Stimulated activated naive B cell treated with anti-CD40 and anti-IgM and Interleukin-4, amounts not matched to agents 10 μg/mL and 1 μg/mL and 100 μg/mL, for 72 hours (primary cell): Measurements from ENCODE around the gene GTF2H4.

Source experiments
- ATAC-seq, 2 donors: fragments of 150-1000 bp; cut with Tn5 transposase; replicated peaks; 2 replicates each; pipeline ENCODE4 v1.10.0; 2021; ENCODE audit warnings: moderate library complexity in 1 of 2
- DNase-seq: peaks from one replicate; pipeline ENCODE4 v3.0.0; 2021
- H3K27ac Mint-ChIP-seq: one replicate; pipeline ENCODE4 v1.8.0; 2022; ENCODE audit warnings: mild to moderate bottlenecking, mixed read lengths
- H3K27me3 Mint-ChIP-seq, 2 donors: one replicate each; pipeline ENCODE4 v1.8.0; 2022; ENCODE audit warnings: mixed read lengths in 2 of 2
- H3K36me3 Mint-ChIP-seq, 2 donors: one replicate each; pipeline ENCODE4 v1.8.0; 2022; ENCODE audit warnings: mixed read lengths in 2 of 2, mild to moderate bottlenecking in 1 of 2
- H3K4me1 Mint-ChIP-seq, 2 donors: one replicate each; pipeline ENCODE4 v1.8.0; 2022; ENCODE audit warnings: mixed read lengths in 2 of 2, mild to moderate bottlenecking in 1 of 2
- H3K4me3 Mint-ChIP-seq, 2 donors: one replicate each; pipeline ENCODE4 v1.8.0; 2022; ENCODE audit warnings: mild to moderate bottlenecking in 2 of 2, mixed read lengths in 2 of 2, moderate library complexity in 1 of 2
- H3K9me3 Mint-ChIP-seq, 2 donors: one replicate each; pipeline ENCODE4 v1.8.0; 2022; ENCODE audit warnings: mixed read lengths in 2 of 2, mild to moderate bottlenecking in 1 of 2

Gene GTF2H4

DNA sequence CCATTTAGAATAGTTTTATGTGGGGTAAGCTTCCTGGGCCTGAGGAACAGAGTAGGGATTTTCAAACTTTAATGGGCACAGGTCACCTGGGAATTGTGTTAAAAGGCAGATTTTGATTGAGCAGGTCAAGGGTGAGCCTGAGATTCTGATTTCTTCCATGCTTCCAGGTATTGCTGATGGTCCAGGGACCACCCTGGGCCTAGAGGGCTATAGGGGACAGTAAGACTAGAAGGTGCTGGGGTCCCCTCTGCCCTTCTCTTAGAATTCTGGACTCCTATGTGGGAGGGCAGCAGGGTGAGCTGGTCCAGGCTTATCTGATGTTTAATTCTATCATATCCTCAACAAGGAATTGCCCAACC, 21.1 kb upstream of the GTF2H4 start:
- H3K36me3 Mint-ChIP-seq = peaks cover 10 to 13% of the 10 kb centered on the region in 2 donors
- no peaks in the 10 kb centered on the region for H3K27me3 Mint-ChIP-seq
- DNase-seq = no peak
- ATAC-seq = no peak
- no peaks in the 10 kb centered on the region for H3K9me3 Mint-ChIP-seq
- no peak overlapping the region for H3K4me3 Mint-ChIP-seq
- no peak overlapping the region for H3K27ac Mint-ChIP-seq
- peaks cover 36 to 53% of the 10 kb centered on the region in 2 donors for H3K4me1 Mint-ChIP-seq

DNA sequence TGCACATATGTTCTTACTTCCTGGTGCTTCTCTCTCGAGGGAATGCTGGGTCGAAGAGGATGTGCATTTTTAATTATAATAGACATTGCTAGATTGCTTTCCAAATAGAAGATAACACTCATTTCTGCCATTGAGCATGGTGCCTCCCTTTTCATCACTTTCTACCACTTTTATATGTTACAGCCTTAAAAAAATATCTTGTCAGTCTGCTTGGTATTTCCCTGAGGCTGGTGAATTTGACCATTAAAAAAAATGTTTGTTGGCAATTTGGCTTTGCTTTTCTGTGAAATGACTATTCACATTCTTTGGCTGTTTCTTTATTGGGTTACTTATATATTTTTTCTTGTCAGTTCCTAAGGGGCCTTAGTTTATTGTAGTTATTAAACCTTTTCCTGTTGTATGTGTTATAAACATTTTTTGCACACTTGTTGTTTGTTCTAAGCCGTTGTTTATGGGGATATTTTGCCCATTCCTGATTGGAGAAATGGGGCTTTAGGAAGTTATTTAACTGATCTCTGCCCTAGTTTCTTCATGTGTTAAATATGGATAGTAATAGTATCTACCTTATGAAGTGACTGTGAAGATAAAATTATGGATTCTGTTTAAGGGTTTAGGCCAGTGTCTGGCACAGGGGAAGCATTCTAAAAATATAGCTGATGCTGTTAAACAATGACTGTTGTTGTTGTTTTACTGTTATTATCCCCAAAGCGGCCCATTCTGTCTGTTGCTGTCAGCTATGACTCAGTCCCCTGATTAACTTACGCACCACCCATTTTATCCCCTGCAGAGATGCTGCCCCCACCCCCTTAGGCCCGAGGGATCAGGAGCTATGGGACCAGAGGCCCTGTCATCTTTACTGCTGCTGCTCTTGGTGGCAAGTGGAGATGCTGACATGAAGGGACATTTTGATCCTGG, 19.8 kb upstream of the GTF2H4 start:
- ATAC-seq = no peak
- Mint-ChIP-seq H3K36me3 (peaks cover 17% of the 10 kb centered on the region in 2 donors), H3K9me3 (no peaks in the 10 kb centered on the region), H3K27ac (no peak overlapping the region), H3K4me1 (peaks cover 25 to 41% of the 10 kb centered on the region in 2 donors), H3K4me3 (no peak overlapping the region), H3K27me3 (no peaks in the 10 kb centered on the region)
- no peak for DNase-seq

DNA sequence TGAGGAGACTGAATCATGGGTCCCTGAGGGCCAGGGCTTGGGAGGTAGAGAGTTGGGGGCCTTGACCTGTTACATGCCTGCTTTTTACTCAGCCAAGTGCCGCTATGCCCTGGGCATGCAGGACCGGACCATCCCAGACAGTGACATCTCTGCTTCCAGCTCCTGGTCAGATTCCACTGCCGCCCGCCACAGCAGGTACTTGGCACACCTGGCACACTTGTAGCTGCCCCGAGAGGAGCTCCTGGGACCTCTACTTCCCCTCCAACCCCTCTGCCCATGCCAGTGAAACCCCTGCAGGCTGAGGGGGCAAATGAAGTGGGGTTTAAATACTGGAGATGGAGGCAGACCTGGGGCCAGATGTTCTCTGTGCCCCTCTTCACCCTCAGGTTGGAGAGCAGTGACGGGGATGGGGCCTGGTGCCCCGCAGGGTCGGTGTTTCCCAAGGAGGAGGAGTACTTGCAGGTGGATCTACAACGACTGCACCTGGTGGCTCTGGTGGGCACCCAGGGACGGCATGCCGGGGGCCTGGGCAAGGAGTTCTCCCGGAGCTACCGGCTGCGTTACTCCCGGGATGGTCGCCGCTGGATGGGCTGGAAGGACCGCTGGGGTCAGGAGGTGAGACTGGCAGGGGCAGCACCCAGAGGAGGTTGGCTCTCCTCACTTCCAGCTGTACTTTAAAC, 19.1 kb upstream of the GTF2H4 start:
- Mint-ChIP-seq H3K4me3 (no peak overlapping the region), H3K27me3 (no peaks in the 10 kb centered on the region), H3K4me1 (peaks cover 20 to 34% of the 10 kb centered on the region in 2 donors), H3K36me3 (peaks cover 17% of the 10 kb centered on the region in 2 donors), H3K9me3 (no peaks in the 10 kb centered on the region), H3K27ac (no peak overlapping the region)
- DNase-seq = no peak
- ATAC-seq = no peak

DNA sequence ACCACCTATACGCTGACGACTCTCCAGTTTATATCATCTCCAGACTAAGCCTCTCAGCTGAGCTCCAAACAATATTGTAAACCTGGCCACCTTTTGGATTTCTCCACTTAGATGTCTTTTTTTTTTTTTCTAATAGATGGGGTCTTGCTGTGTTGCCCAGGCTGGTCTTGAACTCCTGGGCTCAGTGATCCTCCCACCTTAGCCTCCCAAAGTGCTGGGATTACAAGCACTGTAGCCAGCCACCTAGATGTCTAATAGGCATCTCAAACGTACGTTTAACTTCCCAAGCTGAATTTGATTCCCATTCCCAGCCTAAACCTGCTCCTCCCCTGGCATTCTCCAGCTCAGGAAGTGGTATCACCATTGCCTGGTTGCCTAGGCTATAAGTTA, 18.5 kb upstream of the GTF2H4 start:
- H3K36me3 Mint-ChIP-seq = peaks cover 18% of the 10 kb centered on the region in 2 donors
- DNase-seq (no peak), ATAC-seq (no peak)
- H3K9me3 Mint-ChIP-seq = no peaks in the 10 kb centered on the region
- peaks cover 20 to 34% of the 10 kb centered on the region in 2 donors for H3K4me1 Mint-ChIP-seq
- no peaks in the 10 kb centered on the region for H3K27me3 Mint-ChIP-seq
- no peak overlapping the region for H3K27ac Mint-ChIP-seq
- no peak overlapping the region for H3K4me3 Mint-ChIP-seq

DNA sequence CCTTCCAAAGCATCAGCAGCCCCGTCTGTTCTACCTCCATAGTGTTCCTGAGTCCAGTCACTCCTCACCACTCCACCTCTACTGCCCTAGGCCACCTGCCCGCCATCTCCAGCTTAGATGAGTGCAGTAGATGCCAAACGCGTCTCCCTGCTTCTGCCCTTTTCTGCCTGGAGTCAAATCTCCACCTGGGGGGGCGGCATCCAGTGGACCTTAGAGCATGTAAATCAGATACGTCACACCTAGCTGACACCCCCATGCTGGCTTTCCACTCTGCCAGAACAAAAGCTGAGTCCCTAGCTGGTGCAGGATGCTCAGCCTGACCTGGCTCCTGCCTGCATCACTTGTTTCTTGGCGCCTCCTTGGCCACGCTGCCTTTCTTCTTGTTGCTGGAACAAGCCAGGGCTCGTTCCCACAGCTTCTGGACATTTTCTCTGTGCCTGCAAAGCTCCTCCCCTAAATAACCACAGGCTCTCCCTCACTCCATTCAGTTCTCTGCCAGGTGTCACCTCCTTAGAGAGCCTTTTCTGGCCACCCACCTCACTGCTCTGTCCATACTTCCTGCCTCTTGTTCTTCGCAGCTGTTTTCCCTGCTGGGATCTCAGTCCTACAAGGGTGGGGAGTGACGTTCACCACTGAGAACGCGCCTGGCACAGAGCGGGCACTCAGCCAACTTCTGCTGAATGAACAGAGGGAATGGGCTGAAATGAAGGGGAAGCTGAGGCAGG, 17.9 kb upstream of the GTF2H4 start:
- ATAC-seq = no peak
- Mint-ChIP-seq H3K9me3 (no peaks in the 10 kb centered on the region), H3K4me1 (peaks cover 17 to 30% of the 10 kb centered on the region in 2 donors), H3K27me3 (no peaks in the 10 kb centered on the region), H3K4me3 (no peak overlapping the region), H3K36me3 (peaks cover 24% of the 10 kb centered on the region in 2 donors), H3K27ac (peak overlapping the region; percentile 2)
- no peak for DNase-seq

DNA sequence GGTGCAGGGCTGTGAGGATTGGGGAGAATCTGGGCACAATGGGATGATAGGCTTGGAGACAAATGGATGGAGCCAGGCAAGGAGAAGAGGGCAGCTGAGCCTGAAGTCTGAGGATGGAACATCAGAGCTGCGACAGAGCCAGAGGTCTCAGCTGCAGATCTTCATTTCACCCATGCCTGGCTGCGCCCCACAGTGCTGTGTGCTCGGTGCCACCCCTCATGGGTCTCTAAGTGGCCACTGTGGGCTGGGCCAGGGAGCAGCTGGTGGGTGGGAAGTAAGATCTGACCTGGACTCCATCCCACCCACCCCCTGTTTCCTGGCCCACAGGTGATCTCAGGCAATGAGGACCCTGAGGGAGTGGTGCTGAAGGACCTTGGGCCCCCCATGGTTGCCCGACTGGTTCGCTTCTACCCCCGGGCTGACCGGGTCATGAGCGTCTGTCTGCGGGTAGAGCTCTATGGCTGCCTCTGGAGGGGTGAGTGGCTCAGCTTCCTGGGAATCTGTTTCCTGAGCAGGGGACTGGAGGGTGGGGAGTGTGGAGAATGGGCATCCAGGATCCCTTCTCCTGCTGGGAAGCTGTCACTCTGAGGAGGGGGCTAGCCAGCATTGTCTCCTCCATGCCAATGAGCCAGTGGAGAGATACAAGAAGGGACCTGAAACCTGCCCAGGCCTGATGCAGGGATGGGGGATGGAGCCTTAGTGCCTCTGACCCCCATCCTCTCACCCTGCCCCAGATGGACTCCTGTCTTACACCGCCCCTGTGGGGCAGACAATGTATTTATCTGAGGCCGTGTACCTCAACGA, 17.2 kb upstream of the GTF2H4 start:
- DNase-seq = no peak
- H3K27me3 Mint-ChIP-seq = no peaks in the 10 kb centered on the region
- no peak overlapping the region for H3K4me3 Mint-ChIP-seq
- H3K36me3 Mint-ChIP-seq = peaks cover 26% of the 10 kb centered on the region in 2 donors
- H3K9me3 Mint-ChIP-seq = no peaks in the 10 kb centered on the region
- no peak for ATAC-seq
- peaks cover 13 to 27% of the 10 kb centered on the region in 2 donors for H3K4me1 Mint-ChIP-seq
- peak overlapping the region; percentile 2 for H3K27ac Mint-ChIP-seq

DNA sequence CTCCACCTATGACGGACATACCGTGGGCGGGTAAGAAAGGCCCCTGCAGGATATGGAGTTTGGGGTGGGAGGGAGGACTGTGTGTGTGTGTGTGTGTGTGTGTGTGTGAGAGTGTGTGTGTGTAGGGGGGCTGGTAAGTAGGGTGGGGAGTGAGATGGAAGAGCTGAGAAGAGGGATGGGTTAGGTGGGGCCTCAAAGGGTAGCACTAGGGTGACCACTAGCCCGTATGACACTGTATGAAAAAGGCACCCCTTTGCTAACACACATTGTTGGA, 16.6 kb upstream of the GTF2H4 start:
- peaks cover 10 to 22% of the 10 kb centered on the region in 2 donors for H3K4me1 Mint-ChIP-seq
- no peaks in the 10 kb centered on the region for H3K27me3 Mint-ChIP-seq
- DNase-seq = no peak
- H3K9me3 Mint-ChIP-seq = no peaks in the 10 kb centered on the region
- peaks cover 28 to 29% of the 10 kb centered on the region in 2 donors for H3K36me3 Mint-ChIP-seq
- H3K27ac Mint-ChIP-seq = no peak overlapping the region
- no peak overlapping the region for H3K4me3 Mint-ChIP-seq
- no peak for ATAC-seq

DNA sequence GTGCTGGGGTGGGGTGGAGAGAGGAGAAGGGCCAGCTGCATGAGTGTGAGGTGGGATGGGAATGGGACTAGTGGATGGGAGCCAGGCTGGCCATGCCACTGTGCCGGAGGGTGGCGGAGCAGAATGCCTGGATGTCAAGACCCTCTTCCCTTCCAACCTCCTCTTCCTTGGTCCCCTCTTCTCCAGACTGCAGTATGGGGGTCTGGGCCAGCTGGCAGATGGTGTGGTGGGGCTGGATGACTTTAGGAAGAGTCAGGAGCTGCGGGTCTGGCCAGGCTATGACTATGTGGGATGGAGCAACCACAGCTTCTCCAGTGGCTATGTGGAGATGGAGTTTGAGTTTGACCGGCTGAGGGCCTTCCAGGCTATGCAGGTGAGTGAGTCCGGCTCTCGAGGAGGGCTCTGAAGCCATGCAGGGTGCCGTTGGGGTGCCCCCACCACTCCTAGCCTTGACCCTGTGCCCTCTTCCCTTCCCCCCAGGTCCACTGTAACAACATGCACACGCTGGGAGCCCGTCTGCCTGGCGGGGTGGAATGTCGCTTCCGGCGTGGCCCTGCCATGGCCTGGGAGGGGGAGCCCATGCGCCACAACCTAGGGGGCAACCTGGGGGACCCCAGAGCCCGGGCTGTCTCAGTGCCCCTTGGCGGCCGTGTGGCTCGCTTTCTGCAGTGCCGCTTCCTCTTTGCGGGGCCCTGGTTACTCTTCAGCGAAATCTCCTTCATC, 16.0 kb upstream of the GTF2H4 start:
- Mint-ChIP-seq H3K36me3 (peaks cover 28 to 29% of the 10 kb centered on the region in 2 donors), H3K27ac (no peak overlapping the region), H3K4me3 (no peak overlapping the region), H3K9me3 (no peaks in the 10 kb centered on the region), H3K27me3 (no peaks in the 10 kb centered on the region), H3K4me1 (peaks cover 5 to 16% of the 10 kb centered on the region in 2 donors)
- DNase-seq = no peak
- no peak for ATAC-seq

DNA sequence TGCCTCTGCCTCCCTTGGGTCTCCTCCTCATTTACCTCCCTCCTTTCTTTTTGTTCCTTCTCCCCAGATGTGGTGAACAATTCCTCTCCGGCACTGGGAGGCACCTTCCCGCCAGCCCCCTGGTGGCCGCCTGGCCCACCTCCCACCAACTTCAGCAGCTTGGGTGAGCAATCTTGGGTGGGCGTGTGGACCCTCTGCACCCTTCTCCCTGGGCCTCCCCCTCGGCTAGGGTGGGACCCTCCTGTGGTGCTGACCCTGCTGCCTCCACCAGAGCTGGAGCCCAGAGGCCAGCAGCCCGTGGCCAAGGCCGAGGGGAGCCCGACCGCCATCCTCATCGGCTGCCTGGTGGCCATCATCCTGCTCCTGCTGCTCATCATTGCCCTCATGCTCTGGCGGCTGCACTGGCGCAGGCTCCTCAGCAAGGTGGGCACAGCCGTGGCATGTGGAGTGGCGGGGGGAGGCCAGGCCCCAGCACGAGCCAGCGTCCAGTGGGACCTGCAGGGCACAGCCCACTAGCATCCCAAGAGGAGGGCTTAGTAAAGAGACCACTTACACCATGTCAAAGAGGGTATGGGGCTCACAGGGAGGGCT, 14.9 kb upstream of the GTF2H4 start:
- Mint-ChIP-seq H3K27ac (peak overlapping the region; percentile 11), H3K36me3 (peaks cover 28 to 30% of the 10 kb centered on the region in 2 donors), H3K9me3 (no peaks in the 10 kb centered on the region), H3K4me1 (peaks cover 5 to 12% of the 10 kb centered on the region in 2 donors), H3K4me3 (no peak overlapping the region), H3K27me3 (no peaks in the 10 kb centered on the region)
- DNase-seq (no peak), ATAC-seq (no peak)

DNA sequence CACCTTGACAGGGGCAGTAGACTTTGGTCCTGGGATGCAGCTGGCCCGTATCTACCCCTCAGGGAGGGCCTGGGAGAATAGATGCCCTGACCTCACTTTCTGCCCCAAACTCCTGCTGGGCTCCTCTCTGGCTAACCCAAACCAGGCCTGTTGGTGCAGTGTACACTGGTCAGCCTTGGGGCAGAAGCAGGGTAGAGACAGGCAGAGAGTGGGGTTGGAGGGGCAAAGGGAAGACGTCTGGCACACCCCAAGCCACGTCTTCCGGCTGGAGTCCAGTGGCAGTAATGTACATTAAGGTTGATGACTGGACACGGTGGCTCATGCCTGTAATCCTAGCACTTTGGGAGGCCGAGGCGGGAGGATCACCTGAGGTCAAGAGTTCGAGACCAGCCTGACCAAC, 14.3 kb upstream of the GTF2H4 start:
- H3K27ac Mint-ChIP-seq = no peak overlapping the region
- no peak overlapping the region for H3K4me3 Mint-ChIP-seq
- H3K36me3 Mint-ChIP-seq = peaks cover 30 to 36% of the 10 kb centered on the region in 2 donors
- no peaks in the 10 kb centered on the region for H3K27me3 Mint-ChIP-seq
- DNase-seq (no peak), ATAC-seq (no peak)
- H3K9me3 Mint-ChIP-seq = no peaks in the 10 kb centered on the region
- H3K4me1 Mint-ChIP-seq = peaks cover 5 to 6% of the 10 kb centered on the region in 2 donors

DNA sequence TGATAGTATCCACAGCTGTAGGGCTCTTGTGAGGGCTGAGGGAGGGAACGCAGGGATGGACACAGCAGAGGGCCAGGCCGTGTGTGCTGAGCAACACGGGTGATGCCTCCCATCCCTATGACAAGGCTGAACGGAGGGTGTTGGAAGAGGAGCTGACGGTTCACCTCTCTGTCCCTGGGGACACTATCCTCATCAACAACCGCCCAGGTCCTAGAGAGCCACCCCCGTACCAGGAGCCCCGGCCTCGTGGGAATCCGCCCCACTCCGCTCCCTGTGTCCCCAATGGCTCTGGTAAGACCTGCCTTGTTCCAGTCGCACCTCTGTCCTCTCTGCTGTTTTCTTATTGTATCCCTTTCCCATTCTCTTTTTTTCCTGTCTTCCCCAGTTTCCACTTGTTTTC, 13.6 kb upstream of the GTF2H4 start:
- H3K27ac Mint-ChIP-seq = no peak overlapping the region
- H3K9me3 Mint-ChIP-seq = no peaks in the 10 kb centered on the region
- H3K4me1 Mint-ChIP-seq = peaks cover 5 to 6% of the 10 kb centered on the region in 2 donors
- peaks cover 31 to 39% of the 10 kb centered on the region in 2 donors for H3K36me3 Mint-ChIP-seq
- DNase-seq (no peak), ATAC-seq (no peak)
- no peak overlapping the region for H3K4me3 Mint-ChIP-seq
- H3K27me3 Mint-ChIP-seq = no peaks in the 10 kb centered on the region

DNA sequence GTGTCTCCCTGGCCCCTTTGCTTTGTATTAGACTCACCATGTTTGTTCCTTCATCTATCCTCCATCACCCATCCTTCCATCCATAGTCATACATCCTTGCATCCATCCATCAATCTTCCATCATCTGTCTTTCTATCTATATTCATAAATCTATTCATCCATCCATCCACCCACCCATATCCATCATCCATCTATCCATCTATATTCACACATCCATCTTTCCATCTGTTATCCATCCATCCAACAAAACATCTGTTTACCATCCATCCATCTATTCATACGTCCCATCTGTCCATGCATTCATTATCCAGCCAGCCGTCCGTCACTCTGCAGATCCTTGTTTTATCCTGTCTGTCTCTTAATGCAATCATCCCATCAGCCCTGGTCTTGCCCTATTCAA, 13.1 kb upstream of the GTF2H4 start:
- H3K27me3 Mint-ChIP-seq = no peaks in the 10 kb centered on the region
- DNase-seq (no peak), ATAC-seq (no peak)
- H3K36me3 Mint-ChIP-seq = peaks cover 32 to 39% of the 10 kb centered on the region in 2 donors
- H3K4me1 Mint-ChIP-seq = peaks cover 5 to 9% of the 10 kb centered on the region in 2 donors
- no peak overlapping the region for H3K4me3 Mint-ChIP-seq
- no peak overlapping the region for H3K27ac Mint-ChIP-seq
- H3K9me3 Mint-ChIP-seq = no peaks in the 10 kb centered on the region

DNA sequence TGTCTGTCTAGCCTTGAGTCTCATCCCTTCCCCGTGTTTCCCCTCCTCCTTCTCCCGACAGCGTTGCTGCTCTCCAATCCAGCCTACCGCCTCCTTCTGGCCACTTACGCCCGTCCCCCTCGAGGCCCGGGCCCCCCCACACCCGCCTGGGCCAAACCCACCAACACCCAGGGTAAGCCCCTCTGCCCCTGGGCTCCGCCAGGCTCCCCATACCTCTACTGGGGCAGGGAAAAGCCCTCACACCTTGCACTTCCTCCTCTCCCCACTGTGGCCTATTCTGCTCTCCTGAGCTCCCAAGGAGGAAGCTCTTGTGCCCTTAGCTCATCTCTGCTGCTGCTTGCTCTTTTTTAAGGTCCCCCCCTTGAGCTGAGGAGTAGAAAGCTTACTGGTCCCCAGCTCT, 12.7 kb upstream of the GTF2H4 start:
- DNase-seq (no peak), ATAC-seq (peak in 1 of 2 donors; percentile 48)
- H3K9me3 Mint-ChIP-seq = no peaks in the 10 kb centered on the region
- H3K4me1 Mint-ChIP-seq = peaks cover 5 to 9% of the 10 kb centered on the region in 2 donors
- H3K36me3 Mint-ChIP-seq = peaks cover 30 to 39% of the 10 kb centered on the region in 2 donors
- no peaks in the 10 kb centered on the region for H3K27me3 Mint-ChIP-seq
- no peak overlapping the region for H3K4me3 Mint-ChIP-seq
- H3K27ac Mint-ChIP-seq = no peak overlapping the region
